ENCODE results near the gene CFAP74.

- no peak for TF ChIP-seq TAF1 (IDR thresholded peaks at IDR 0.05; ENCODE audit: borderline replicate concordance, low read depth, low read length)
- TF ChIP-seq POLR2AphosphoS5 (IDR thresholded peaks at IDR 0.05; ENCODE audit: low read depth, low read length), result 0 out of 2 replicates have a peak, but pooled peaks have one; percentile 29
Measured at GRCh38 chr1:1883092-1883873, 120.3 kb downstream of the CFAP74 start.

Data from GM12892 (cell line).